Glutamatergic neuron (in vitro differentiated cells): Measurements from ENCODE around the gene GNA15. TPM values are rescaled to one million over a fixed set of nuclear protein-coding genes. Genes with fewer than 3 reads are reported as not detected.
"Not testable (repeated sequence)": the region's sequence is repeated elsewhere in the genome, so short reads cannot be mapped to it uniquely, and the experiment has no call there.

Source experiments
- DNase-seq: peaks from one replicate; pipeline ENCODE4 v3.0.0; 2022
- H3K27ac Mint-ChIP-seq: one replicate; pipeline ENCODE4 v1.8.0; 2020; ENCODE audit warnings: mild to moderate bottlenecking, mixed read lengths, inconsistent platforms; ENCODE audit not compliant: unreplicated experiment
- H3K27me3 Mint-ChIP-seq: one replicate; pipeline ENCODE4 v1.8.0; 2020; ENCODE audit warnings: mild to moderate bottlenecking, moderate library complexity, mixed read lengths, inconsistent platforms; ENCODE audit not compliant: unreplicated experiment
- H3K36me3 Mint-ChIP-seq: one replicate; pipeline ENCODE4 v1.8.0; 2020; ENCODE audit warnings: mild to moderate bottlenecking, mixed read lengths, inconsistent platforms; ENCODE audit not compliant: unreplicated experiment
- H3K4me1 Mint-ChIP-seq: one replicate; pipeline ENCODE4 v1.8.0; 2020; ENCODE audit warnings: mild to moderate bottlenecking, low read depth, mixed read lengths, inconsistent platforms; ENCODE audit not compliant: unreplicated experiment
- H3K4me3 Mint-ChIP-seq: one replicate; pipeline ENCODE4 v1.8.0; 2020; ENCODE audit warnings: mild to moderate bottlenecking, mixed read lengths, inconsistent platforms; ENCODE audit not compliant: unreplicated experiment
- H3K9me3 Mint-ChIP-seq: one replicate; pipeline ENCODE4 v1.8.0; 2020; ENCODE audit warnings: mild to moderate bottlenecking, moderate library complexity, mixed read lengths, inconsistent platforms; ENCODE audit not compliant: unreplicated experiment
- CTCF ChIP-seq: fragments of 200-600 bp; sonication (generic); IDR thresholded peaks from one replicate; pipeline ENCODE4 v1.5.0; 2021; ENCODE audit not compliant: partially characterized antibody, unreplicated experiment
- total RNA-seq: library from RNA; stranded (reverse); fragmentation: NEBNext Ultra II Directional; extraction: Animal tissue kit (Norgen Biotek cat#: 25700); gene quantifications from one replicate; pipeline ENCODE4 v1.2.1, GENCODE V29; 2021; ENCODE audit not compliant: unreplicated experiment

Gene GNA15
- total RNA-seq, 1 donor from 2014 or later: not detected

GRCh38 chr19:3153286-3154230 lies 17.7 kb downstream of the GNA15 start:
- Mint-ChIP-seq H3K27ac (no peak overlapping the region), H3K9me3 (peaks cover 9% of the 10 kb centered on the region)

GRCh38 chr19:3154447-3154846 lies 18.6 kb downstream of the GNA15 start:
- not testable (repeated sequence) for H3K36me3 Mint-ChIP-seq, H3K4me3 Mint-ChIP-seq, H3K27ac Mint-ChIP-seq, DNase-seq, H3K27me3 Mint-ChIP-seq, H3K9me3 Mint-ChIP-seq
- peaks cover 16% of the 10 kb centered on the region for H3K4me1 Mint-ChIP-seq

More at GRCh38 chr19:3153286-3154230, 17.7 kb downstream of the GNA15 start:
- Mint-ChIP-seq H3K36me3 (peaks cover 3% of the 10 kb centered on the region), H3K27me3 (peaks cover 8% of the 10 kb centered on the region), H3K4me1 (peaks cover 19% of the 10 kb centered on the region), H3K4me3 (no peak overlapping the region)
- no peak for DNase-seq
- TF ChIP-seq CTCF: no peak

- Mint-ChIP-seq H3K4me3 (no peak overlapping the region), H3K27me3 (peaks cover 7% of the 10 kb centered on the region)
Observed at GRCh38 chr19:3154957-3155736, 19.3 kb downstream of the GNA15 start.

GRCh38 chr19:3157096-3157845 lies 21.4 kb downstream of the GNA15 start:
- H3K27ac Mint-ChIP-seq: peak overlapping the region; percentile 12
- peaks cover 3% of the 10 kb centered on the region for H3K36me3 Mint-ChIP-seq
- TF ChIP-seq CTCF: no peak
- peaks cover 2% of the 10 kb centered on the region for H3K9me3 Mint-ChIP-seq
- no peak for DNase-seq
- H3K4me3 Mint-ChIP-seq: no peak overlapping the region
- peaks cover 9% of the 10 kb centered on the region for H3K4me1 Mint-ChIP-seq
- H3K27me3 Mint-ChIP-seq: peaks cover 7% of the 10 kb centered on the region

More at GRCh38 chr19:3154957-3155736, 19.3 kb downstream of the GNA15 start:
- Mint-ChIP-seq H3K9me3 (peaks cover 2% of the 10 kb centered on the region), H3K4me1 (peaks cover 12% of the 10 kb centered on the region), H3K36me3 (peaks cover 3% of the 10 kb centered on the region), H3K27ac (no peak overlapping the region)
- TF ChIP-seq CTCF: no peak
- DNase-seq: no peak

GRCh38 chr19:3159565-3159964 lies 23.7 kb downstream of the GNA15 start:
- Mint-ChIP-seq H3K4me3 (no peak overlapping the region), H3K27ac (no peak overlapping the region), H3K9me3 (peaks cover 2% of the 10 kb centered on the region), H3K36me3 (peaks cover 3% of the 10 kb centered on the region), H3K27me3 (peaks cover 7% of the 10 kb centered on the region), H3K4me1 (peaks cover 9% of the 10 kb centered on the region)
- no peak for DNase-seq
- no peak for TF ChIP-seq CTCF
